Mesothelial cell of epicardium (in vitro differentiated cells): ENCODE data around the gene GSG1L. TPM values are rescaled to one million over a fixed set of nuclear protein-coding genes. Genes with fewer than 3 reads are reported as not detected.

ENCODE experiments used
- DNase-seq, 2 experiments: peaks; one replicate each; pipeline ENCODE4 v3.0.0; 2021; ENCODE audit warnings: low spot score in 2 of 2; ENCODE audit not compliant: unreplicated experiment in 2 of 2
- H3K27ac Mint-ChIP-seq: 2 replicates; pipeline ENCODE4 v1.8.0; 2021; ENCODE audit warnings: mixed read lengths
- H3K27me3 Mint-ChIP-seq: 2 replicates; pipeline ENCODE4 v1.8.0; 2021; ENCODE audit warnings: low read depth, mixed read lengths
- H3K36me3 Mint-ChIP-seq: 2 replicates; pipeline ENCODE4 v1.8.0; 2021; ENCODE audit warnings: mixed read lengths
- H3K4me1 Mint-ChIP-seq: 2 replicates; pipeline ENCODE4 v1.8.0; 2021; ENCODE audit warnings: mixed read lengths
- H3K4me3 Mint-ChIP-seq: 2 replicates; pipeline ENCODE4 v1.8.0; 2021; ENCODE audit warnings: mild to moderate bottlenecking, moderate library complexity, mixed read lengths
- H3K9me3 Mint-ChIP-seq: 2 replicates; pipeline ENCODE4 v1.8.0; 2021; ENCODE audit warnings: mixed read lengths
- total RNA-seq: library from RNA; stranded (reverse); gene quantifications from 3 replicates; pipeline ENCODE4 v1.2.1, GENCODE V29; 2021
- TF ChIP-seq, protein P1 (sequence below): fragments of 200-600 bp; sonication (generic); IDR thresholded peaks from one replicate; pipeline ENCODE4 v1.5.0; 2021; ENCODE audit warnings: antibody characterized with exemption; ENCODE audit not compliant: unreplicated experiment

The GSG1L gene
- total RNA-seq, 1 donor from 2014 or later: 1.7 TPM

DNA sequence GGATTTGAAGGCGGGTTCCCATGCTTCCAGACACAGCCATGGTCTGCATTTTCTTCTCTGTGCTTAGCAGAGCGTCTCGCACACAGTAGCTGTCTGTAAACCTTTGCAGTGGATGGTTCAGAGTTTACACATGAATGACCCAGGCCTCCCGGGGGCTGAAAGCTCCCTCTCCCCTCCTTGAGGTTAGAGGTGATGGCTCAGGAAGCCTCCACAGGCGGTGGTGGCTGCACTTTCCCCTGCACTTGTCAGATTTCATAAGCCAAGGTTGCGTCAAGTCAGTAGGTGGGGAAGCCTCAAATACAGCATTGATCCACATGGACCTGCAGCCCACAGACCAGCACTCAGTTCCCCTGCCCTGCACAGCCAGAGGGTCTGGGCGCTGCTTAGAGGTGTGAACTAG is 301.7 kb downstream of the GSG1L start:
- no peak for DNase-seq
- Mint-ChIP-seq H3K27ac (no peak overlapping the region), H3K27me3 (no peaks in the 10 kb centered on the region), H3K36me3 (peaks cover 34% of the 10 kb centered on the region), H3K4me1 (no peaks in the 10 kb centered on the region), H3K4me3 (no peak overlapping the region), H3K9me3 (peaks cover 17% of the 10 kb centered on the region)
- TF ChIP-seq, protein P1, sequence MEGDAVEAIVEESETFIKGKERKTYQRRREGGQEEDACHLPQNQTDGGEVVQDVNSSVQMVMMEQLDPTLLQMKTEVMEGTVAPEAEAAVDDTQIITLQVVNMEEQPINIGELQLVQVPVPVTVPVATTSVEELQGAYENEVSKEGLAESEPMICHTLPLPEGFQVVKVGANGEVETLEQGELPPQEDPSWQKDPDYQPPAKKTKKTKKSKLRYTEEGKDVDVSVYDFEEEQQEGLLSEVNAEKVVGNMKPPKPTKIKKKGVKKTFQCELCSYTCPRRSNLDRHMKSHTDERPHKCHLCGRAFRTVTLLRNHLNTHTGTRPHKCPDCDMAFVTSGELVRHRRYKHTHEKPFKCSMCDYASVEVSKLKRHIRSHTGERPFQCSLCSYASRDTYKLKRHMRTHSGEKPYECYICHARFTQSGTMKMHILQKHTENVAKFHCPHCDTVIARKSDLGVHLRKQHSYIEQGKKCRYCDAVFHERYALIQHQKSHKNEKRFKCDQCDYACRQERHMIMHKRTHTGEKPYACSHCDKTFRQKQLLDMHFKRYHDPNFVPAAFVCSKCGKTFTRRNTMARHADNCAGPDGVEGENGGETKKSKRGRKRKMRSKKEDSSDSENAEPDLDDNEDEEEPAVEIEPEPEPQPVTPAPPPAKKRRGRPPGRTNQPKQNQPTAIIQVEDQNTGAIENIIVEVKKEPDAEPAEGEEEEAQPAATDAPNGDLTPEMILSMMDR: no peak

GRCh38 chr16:27760789-27761176 is 302.7 kb downstream of the GSG1L start:
- TF ChIP-seq, protein P1: no peak
- H3K27me3 Mint-ChIP-seq: no peaks in the 10 kb centered on the region
- H3K4me1 Mint-ChIP-seq: no peaks in the 10 kb centered on the region
- no peak overlapping the region for H3K27ac Mint-ChIP-seq
- H3K9me3 Mint-ChIP-seq: peaks cover 17% of the 10 kb centered on the region
- DNase-seq: no peak
- H3K4me3 Mint-ChIP-seq: no peak overlapping the region
- H3K36me3 Mint-ChIP-seq: peaks cover 36% of the 10 kb centered on the region

DNA sequence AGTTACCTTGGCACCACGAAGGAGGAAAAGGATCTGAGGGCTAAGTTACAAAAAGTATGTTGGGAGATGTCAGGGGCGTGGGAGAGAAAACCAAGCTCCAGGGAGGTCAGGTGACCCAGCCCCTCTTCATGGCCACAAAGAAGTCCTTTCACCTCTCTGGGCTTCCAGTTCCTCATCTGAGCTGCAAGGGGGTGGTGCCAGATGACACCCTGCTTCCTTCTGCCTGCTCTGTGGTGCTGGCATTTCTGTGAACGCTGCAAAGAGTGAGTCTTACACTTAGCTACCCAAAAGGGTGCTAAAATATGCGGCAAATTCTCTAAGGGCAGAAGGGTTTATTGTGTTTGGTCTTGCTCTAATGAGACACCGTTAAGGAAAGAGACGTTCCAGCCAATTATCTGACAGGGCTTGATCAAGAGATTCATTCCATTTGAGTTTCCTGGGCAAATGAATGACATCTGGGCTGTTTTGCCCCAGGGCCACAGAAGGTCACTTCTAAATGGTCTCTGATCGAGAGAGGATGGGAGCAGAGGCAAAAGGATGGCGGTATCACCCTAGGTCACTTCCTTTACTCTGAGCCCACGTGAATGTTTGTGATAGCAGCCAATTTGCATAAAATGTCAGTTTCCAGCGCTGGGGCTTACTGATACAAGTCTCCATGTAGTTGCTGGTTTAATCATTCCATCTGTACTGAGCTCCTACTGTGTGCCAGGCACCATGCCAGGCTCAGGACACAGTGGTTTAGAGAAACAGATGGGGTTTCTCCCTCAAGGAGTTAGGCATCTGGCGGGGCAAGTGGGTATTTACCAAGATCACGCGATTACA is 303.3 kb downstream of the GSG1L start:
- Mint-ChIP-seq H3K4me1 (no peaks in the 10 kb centered on the region), H3K36me3 (peaks cover 30% of the 10 kb centered on the region), H3K27ac (no peak overlapping the region), H3K9me3 (peaks cover 14% of the 10 kb centered on the region), H3K4me3 (no peak overlapping the region), H3K27me3 (no peaks in the 10 kb centered on the region)
- TF ChIP-seq, protein P1: no peak
- DNase-seq: no peak

- Mint-ChIP-seq H3K4me1 (no peaks in the 10 kb centered on the region), H3K4me3 (no peak overlapping the region), H3K27ac (no peak overlapping the region), H3K9me3 (peaks cover 9% of the 10 kb centered on the region), H3K36me3 (peaks cover 24% of the 10 kb centered on the region), H3K27me3 (no peaks in the 10 kb centered on the region)
- no peak for DNase-seq
- TF ChIP-seq, protein P1: no peak
Measured at GRCh38 chr16:27759301-27759871, 304.1 kb downstream of the GSG1L start.

DNA sequence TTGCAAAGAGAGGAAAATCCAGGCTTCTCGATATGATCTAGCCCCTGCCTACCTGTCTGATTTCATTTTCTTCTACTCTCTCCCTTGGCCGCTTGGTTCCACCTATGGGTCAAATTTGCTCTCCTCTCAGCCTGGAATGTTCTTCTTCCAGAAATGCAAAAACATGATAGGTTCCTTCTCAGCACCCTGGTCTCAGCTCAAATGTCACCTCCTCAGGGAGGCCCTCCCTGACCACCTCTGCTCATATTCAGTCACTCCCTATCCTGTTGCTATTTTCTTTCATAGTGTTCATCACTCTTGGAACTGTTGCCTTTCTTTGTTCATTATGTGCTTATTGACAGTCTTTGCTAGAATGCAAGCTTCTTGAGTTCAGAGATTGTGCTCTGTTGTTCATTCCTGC is 305.0 kb downstream of the GSG1L start:
- no peak overlapping the region for H3K4me3 Mint-ChIP-seq
- TF ChIP-seq, protein P1: no peak
- peaks cover under 1% of the 10 kb centered on the region for H3K9me3 Mint-ChIP-seq
- DNase-seq: no peak
- H3K4me1 Mint-ChIP-seq: no peaks in the 10 kb centered on the region
- peaks cover 16% of the 10 kb centered on the region for H3K36me3 Mint-ChIP-seq
- no peaks in the 10 kb centered on the region for H3K27me3 Mint-ChIP-seq
- H3K27ac Mint-ChIP-seq: no peak overlapping the region
